DMS53 (cell line): ENCODE data around the gene SIT1.

Source experiments
- DNase-seq: peaks from one replicate; lab custom pipeline; 2025; lab: John Stamatoyannopoulos, UW

Gene SIT1

GRCh38 chr9:35606138-35606504, 44.6 kb downstream of the SIT1 start:
- DNase-seq, result peak; percentile 49

- peak; percentile 77 for DNase-seq
Measured at GRCh38 chr9:35605351-35606137, 45.2 kb downstream of the SIT1 start.

- peak; percentile 90 for DNase-seq
Measured at GRCh38 chr9:35604578-35605350, 46.0 kb downstream of the SIT1 start, which contains the start of gene TESK1. TESK1 (plus strand) TSS chr9:35605262; CDS start chr9:35605620, 358 bp downstream.

- DNase-seq, result peak; percentile 99
Measured at GRCh38 chr9:35603986-35604577, 46.6 kb downstream of the SIT1 start.

- DNase-seq, result peak; percentile 65
Measured at GRCh38 chr9:35603506-35603985, 47.2 kb downstream of the SIT1 start.

- DNase-seq, result no peak
Measured at GRCh38 chr9:35599763-35600604, 50.7 kb downstream of the SIT1 start.
